CD4-positive, alpha-beta memory T cell (primary cell): ENCODE data around the gene RNF7. TPM values are rescaled to one million over a fixed set of nuclear protein-coding genes. Genes with fewer than 3 reads are reported as not detected.

Experiments used
- CTCF ChIA-PET: fragments of 350-600 bp; sonication (Branson Sonifier 250); formaldehyde crosslinking; loops from one replicate; lab custom pipeline; 2021; ENCODE audit warnings: inconsistent platforms; ENCODE audit not compliant: partially characterized antibody; lab: Charles Lee
- POLR2A ChIA-PET: fragments of 350-600 bp; sonication (Branson Sonifier 250); formaldehyde crosslinking; loops from one replicate; lab custom pipeline; 2021; ENCODE audit not compliant: partially characterized antibody; lab: Charles Lee
- DNase-seq, 5 donors: peaks; one replicate each; pipeline versions ENCODE4 v3.0.0 to v3.0.0-alpha.2; 2020 to 2022; ENCODE audit warnings: mixed read lengths in 1 of 5
- H3K27ac ChIP-seq: one replicate; pipeline ENCODE4 v1.7.0; 2013; ENCODE audit warnings: low read depth, low read length
- H3K27me3 ChIP-seq: 2 replicates; pipeline ENCODE4 v1.7.0; 2013; ENCODE audit warnings: mild to moderate bottlenecking, low read length, moderate library complexity; ENCODE audit not compliant: insufficient read depth
- H3K36me3 ChIP-seq: 2 replicates; pipeline ENCODE4 v1.7.0; 2013; ENCODE audit warnings: mild to moderate bottlenecking, low read length, moderate library complexity; ENCODE audit not compliant: insufficient read depth
- H3K4me1 ChIP-seq: 2 replicates; pipeline ENCODE4 v1.7.0; 2013; ENCODE audit warnings: mild to moderate bottlenecking, low read length, moderate library complexity; ENCODE audit not compliant: insufficient read depth
- H3K4me3 ChIP-seq, 2 donors: one replicate each; pipeline ENCODE4 v1.7.0; 2013; ENCODE audit warnings: low read length in 2 of 2, mild to moderate bottlenecking in 1 of 2
- H3K9me3 ChIP-seq, 2 donors: one replicate each; pipeline ENCODE4 v1.7.0; 2013; ENCODE audit warnings: low read length in 2 of 2, control low read depth in 1 of 2; ENCODE audit not compliant: control insufficient read depth in 1 of 2
- H3K27ac Mint-ChIP-seq, 7 donors: one replicate each; pipeline ENCODE4 v1.8.0; 2020 to 2021; ENCODE audit warnings: mixed read lengths in 7 of 7, mild to moderate bottlenecking in 6 of 7, inconsistent platforms in 3 of 7, moderate library complexity in 3 of 7
- H3K27me3 Mint-ChIP-seq, 2 donors: one replicate each; pipeline ENCODE4 v1.8.0; 2020 to 2021; ENCODE audit warnings: mixed read lengths in 2 of 2
- H3K36me3 Mint-ChIP-seq, 2 donors: one replicate each; pipeline ENCODE4 v1.8.0; 2020 to 2021; ENCODE audit warnings: mixed read lengths in 2 of 2, inconsistent platforms in 1 of 2, mild to moderate bottlenecking in 1 of 2
- H3K4me1 Mint-ChIP-seq, 4 donors: one replicate each; pipeline ENCODE4 v1.8.0; 2020 to 2021; ENCODE audit warnings: mixed read lengths in 4 of 4, mild to moderate bottlenecking in 1 of 4
- H3K4me3 Mint-ChIP-seq, 8 donors: one replicate each; pipeline ENCODE4 v1.8.0; 2020 to 2021; ENCODE audit warnings: mixed read lengths in 8 of 8, mild to moderate bottlenecking in 7 of 8, moderate library complexity in 6 of 8, inconsistent platforms in 3 of 8
- H3K9me3 Mint-ChIP-seq, 8 donors: one replicate each; pipeline ENCODE4 v1.8.0; 2020 to 2021; ENCODE audit warnings: mixed read lengths in 8 of 8, mild to moderate bottlenecking in 5 of 8, inconsistent platforms in 3 of 8, moderate library complexity in 1 of 8
- intact Hi-C: fragments of 100-400 bp; cut with micrococcal nuclease; formaldehyde crosslinking; loops from one replicate; pipeline ENCODE4 v1.15.1; 2023
- polyA plus RNA-seq, 2 donors: library from polyadenylated mRNA; unstranded; fragments of 300-500 nt; fragmentation: Illumina TruSeq; gene quantifications; one replicate each; pipeline ENCODE4 v1.2.3, GENCODE V29; 2021
- total RNA-seq, 2 experiments: library from RNA; stranded (reverse); gene quantifications; one replicate each; pipeline ENCODE4 v1.2.3, GENCODE V29; 2021

RNF7 gene
- total and polyA plus RNA-seq, 4 experiments from 2014 or later: 56.3 to 128 (median 95.6) TPM

DNA sequence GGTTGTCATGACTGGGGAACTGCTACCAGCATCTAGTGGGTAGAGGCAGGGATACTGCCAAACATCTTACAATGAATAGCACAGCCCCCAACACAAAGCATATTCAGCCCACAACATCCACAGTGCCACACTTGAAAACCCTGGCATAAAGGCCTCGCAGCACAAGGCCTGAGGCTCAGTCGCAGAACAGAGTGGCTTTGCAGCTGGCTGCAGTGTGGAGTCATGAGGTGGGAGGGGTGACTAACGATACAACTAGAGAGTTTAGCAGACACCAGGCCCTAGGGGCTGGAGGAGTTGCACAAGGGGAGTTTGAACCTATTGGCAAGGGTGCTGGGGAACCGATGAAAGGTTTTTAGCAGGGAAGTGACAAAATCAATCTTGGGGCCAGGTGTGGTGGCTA is 57.2 kb downstream of the RNF7 start:
- Mint-ChIP-seq H3K27ac (peak overlapping the region; percentile 14 to 99 (median 98)), H3K4me3 (peak overlapping the region in 5 of 8 donors; percentile 38 to 94 (median 91)), H3K36me3 (peaks cover 0 to 5% of the 10 kb centered on the region in 2 donors), H3K4me1 (peaks cover 46 to 60% (median 55%) of the 10 kb centered on the region in 4 donors), H3K27me3 (no peaks in the 10 kb centered on the region), H3K9me3 (no peaks in the 10 kb centered on the region)
- peak in 1 of 5 donors; percentile 39 for DNase-seq
- CTCF ChIA-PET: interaction anchor here (1.2 to 5.2 kb wide), 4 partner anchors 13 to 81 kb away, joined by 3 to 55 read pairs (median 20); partner anchors contain the start of genes ATP1B3 and RNF7
- H3K4me3 ChIP-seq: no peak overlapping the region
- no peaks in the 10 kb centered on the region for H3K36me3 ChIP-seq
- H3K9me3 ChIP-seq: no peaks in the 10 kb centered on the region
- H3K27me3 ChIP-seq: no peaks in the 10 kb centered on the region
- POLR2A ChIA-PET: interaction anchor here (0.5 to 5.6 kb wide), 5 partner anchors 49 to 406 kb away, joined by 3 to 87 read pairs (median 9); partner anchors contain the start of genes ATP1B3 and RNF7
- intact Hi-C loops: loop anchor here (5.0 kb wide), 3 partner anchors 308 to 1207 kb away; partner anchors contain the start of genes RASA2, U2SURP and XRN1
- H3K4me1 ChIP-seq: peaks cover 52% of the 10 kb centered on the region
- H3K27ac ChIP-seq: no peak overlapping the region

DNA sequence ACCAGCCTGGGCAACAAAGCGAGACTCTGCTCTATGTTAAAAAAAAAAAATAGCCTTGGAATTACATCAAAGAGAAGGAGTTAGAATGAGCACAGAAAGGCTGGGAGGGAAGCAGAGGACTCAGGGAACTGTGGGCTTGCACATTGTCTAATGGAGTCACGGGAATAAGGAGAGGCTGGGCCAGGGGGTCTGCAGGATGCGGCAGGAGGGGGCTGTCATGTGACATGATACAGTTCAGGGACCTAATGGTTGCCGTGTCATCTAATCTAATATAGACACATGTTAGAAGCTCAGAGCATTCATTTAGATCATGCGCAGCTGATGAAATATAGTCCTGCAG is 57.6 kb downstream of the RNF7 start:
- no peaks in the 10 kb centered on the region for H3K27me3 ChIP-seq
- no peaks in the 10 kb centered on the region for H3K27me3 Mint-ChIP-seq
- peak overlapping the region; percentile 97 to 99 (median 98) for H3K27ac Mint-ChIP-seq
- ChIA-PET CTCF (interaction anchor here (1.6 to 5.2 kb wide), 4 partner anchors 13 to 80 kb away, joined by 5 to 55 read pairs (median 20); partner anchors contain the start of genes ATP1B3 and RNF7), POLR2A (interaction anchor here (0.7 to 5.6 kb wide), 5 partner anchors 49 to 151 kb away, joined by 3 to 87 read pairs (median 9); partner anchors contain the start of genes ATP1B3 and RNF7)
- peaks cover 46 to 60% (median 55%) of the 10 kb centered on the region in 4 donors for H3K4me1 Mint-ChIP-seq
- no peak overlapping the region for H3K4me3 ChIP-seq
- H3K9me3 ChIP-seq: no peaks in the 10 kb centered on the region
- H3K9me3 Mint-ChIP-seq: no peaks in the 10 kb centered on the region
- intact Hi-C loops: loop anchor here (1.0 to 5.0 kb wide), 5 partner anchors 57 to 1207 kb away; partner anchors contain the start of genes RASA2, RNF7, U2SURP and XRN1
- peaks cover 0 to 5% of the 10 kb centered on the region in 2 donors for H3K36me3 Mint-ChIP-seq
- H3K27ac ChIP-seq: peak overlapping the region; percentile 65
- no peak for DNase-seq
- peak overlapping the region; percentile 90 to 96 (median 92) for H3K4me3 Mint-ChIP-seq
- no peaks in the 10 kb centered on the region for H3K36me3 ChIP-seq
- peaks cover 52% of the 10 kb centered on the region for H3K4me1 ChIP-seq

GRCh38 chr3:141796081-141796888 is 58.2 kb downstream of the RNF7 start:
- Histone ChIP-seq H3K4me1 (peaks cover 52% of the 10 kb centered on the region), H3K36me3 (no peaks in the 10 kb centered on the region), H3K27ac (peak overlapping the region; percentile 65), H3K4me3 (peak overlapping the region; percentile 61 to 76), H3K9me3 (no peaks in the 10 kb centered on the region), H3K27me3 (no peaks in the 10 kb centered on the region)
- intact Hi-C loops: loop anchor here (1.0 to 5.0 kb wide), 5 partner anchors 58 to 1206 kb away; partner anchors contain the start of genes RASA2, RNF7, U2SURP and XRN1
- no peaks in the 10 kb centered on the region for H3K9me3 Mint-ChIP-seq
- ChIA-PET CTCF (interaction anchor here (1.1 to 5.2 kb wide), 8 partner anchors 14 to 118 kb away, joined by 3 to 55 read pairs (median 6); partner anchors contain the start of genes ATP1B3 and RNF7), POLR2A (interaction anchor here (0.6 to 5.6 kb wide), 16 partner anchors 8 to 1205 kb away, joined by 3 to 87 read pairs (median 3); partner anchors contain the start of genes ATP1B3, RNF7 and U2SURP)
- DNase-seq: peak; percentile 61 to 85 (median 66)
- peak overlapping the region; percentile 90 to 96 (median 92) for H3K4me3 Mint-ChIP-seq
- H3K4me1 Mint-ChIP-seq: peaks cover 46 to 60% (median 55%) of the 10 kb centered on the region in 4 donors
- H3K27me3 Mint-ChIP-seq: no peaks in the 10 kb centered on the region
- H3K36me3 Mint-ChIP-seq: peaks cover 0 to 5% of the 10 kb centered on the region in 2 donors
- peak overlapping the region; percentile 97 to 99 (median 98) for H3K27ac Mint-ChIP-seq

Other genes with a start within 250 kb of the RNF7 start
- gene GRK7, start 25.1 kb downstream of the RNF7 start, total RNA-seq: under 1 TPM in 1 of 2 experiments, not detected in 1; 0.25 TPM
- not detected for gene GRK7, start 25.1 kb downstream of the RNF7 start, polyA plus RNA-seq
- gene ATP1B3, start 138.3 kb downstream of the RNF7 start, total RNA-seq: 10 to 100 TPM; 28.3 to 31.3 TPM
- gene ATP1B3, start 138.3 kb downstream of the RNF7 start, polyA plus RNA-seq: 100 to 1,000 TPM; 114 to 132 TPM